Vagina (tissue), 2 donors: ENCODE measurements around the gene DAO.

ENCODE experiments used
- CTCF ChIP-seq, 3 experiments: fragments of 450-650 bp in 2 of 3; fragments of 200-600 bp in 1 of 3; sonication (generic) in 1 of 3; IDR thresholded peaks; one replicate each; pipeline ENCODE4 v1.5.1; 2017 to 2019; ENCODE audit warnings: antibody characterized with exemption in 3 of 3, mild to moderate bottlenecking in 2 of 3, moderate library complexity in 2 of 3
- POLR2A ChIP-seq, 2 donors: fragments of 450-650 bp; IDR thresholded peaks; one replicate each; pipeline ENCODE4 v1.6.1; 2017; ENCODE audit warnings: antibody characterized with exemption in 2 of 2, mild to moderate bottlenecking in 2 of 2, moderate library complexity in 2 of 2

- TF ChIP-seq CTCF (IDR thresholded peaks at IDR 0.05) (no peak), POLR2A (IDR thresholded peaks at IDR 0.05) (no peak)
Observed at GRCh38 chr12:108915632-108916133, 35.8 kb downstream of the DAO start.
